Measurements from ENCODE around the gene SCGB2A2.

SCGB2A2 gene

GRCh38 chr11:62307950-62308349 lies 38.0 kb downstream of the SCGB2A2 start:
- no peak for DNase-seq

- no peak for DNase-seq
Measured at GRCh38 chr11:62309991-62310390, 40.0 kb downstream of the SCGB2A2 start.

GRCh38 chr11:62315431-62315830 lies 45.5 kb downstream of the SCGB2A2 start:
- no peak for DNase-seq

GRCh38 chr11:62322524-62322923 lies 52.6 kb downstream of the SCGB2A2 start:
- DNase-seq, result no peak

Data from activated CD4-positive, alpha-beta T cell treated with anti-CD3 and anti-CD28 coated beads, Interleukin-2, amount 50 U/mL, for 48 hours (primary cell).